HEK293 (cell line): ENCODE results near the gene CC2D1A.

Experiments used
- CTCF ChIA-PET: fragments of 350-600 bp; formaldehyde crosslinking; extraction: SDS; loops from one replicate; lab custom pipeline; 2021; ENCODE audit warnings: antibody characterized with exemption; lab: Yijun Ruan, JAX
- POLR2A ChIA-PET: fragments of 300-600 bp; formaldehyde crosslinking; extraction: SDS; loops from one replicate; lab custom pipeline; 2020; ENCODE audit warnings: antibody characterized with exemption, inconsistent platforms; lab: Yijun Ruan, JAX
- H3K27ac ChIP-seq: fragments of 200-500 bp; sonication (Bioruptor generic); 2 replicates; pipeline ENCODE4 v1.5.1; 2014; ENCODE audit warnings: low read depth, low read length, control low read depth, inconsistent platforms; ENCODE audit errors: extremely low read depth
- H3K36me3 ChIP-seq, 2 experiments: fragments of 200-500 bp in 1 of 2; sonication (Bioruptor generic) in 1 of 2; 1 replicate in 1 of 2; 2 replicates in 1 of 2; pipeline ENCODE4 v1.5.1; 2014 to 2017; ENCODE audit warnings: inconsistent platforms in 2 of 2, low read length in 2 of 2; ENCODE audit not compliant: control insufficient read depth in 2 of 2, insufficient read depth in 1 of 2
- H3K4me1 ChIP-seq: fragments of 200-500 bp; sonication (Bioruptor generic); 2 replicates; pipeline ENCODE4 v1.5.1; 2014; ENCODE audit warnings: mild to moderate bottlenecking, low read length, inconsistent platforms; ENCODE audit not compliant: control insufficient read depth, insufficient read depth
- H3K4me3 ChIP-seq: 2 replicates; pipeline ENCODE4 v1.5.1; 2011; ENCODE audit warnings: low read depth, mild to moderate bottlenecking, control low read depth, low read length, moderate library complexity
- H3K9me3 ChIP-seq: fragments of 200-500 bp; sonication (Bioruptor generic); 2 replicates; pipeline ENCODE4 v1.5.1; 2014; ENCODE audit warnings: low read depth, low read length, inconsistent platforms; ENCODE audit not compliant: control insufficient read depth, insufficient read depth
- MEIS1 ChIP-seq: sonication (generic); formaldehyde crosslinking; IDR thresholded peaks from 2 replicates; pipeline ENCODE4 v1.8.1; 2022; ENCODE audit warnings: missing genetic modification reagents, mild to moderate bottlenecking, borderline replicate concordance
- MYNN ChIP-seq: fragments of 450-650 bp; formaldehyde crosslinking; IDR thresholded peaks from 2 replicates; pipeline ENCODE4 v1.5.1; 2016; ENCODE audit warnings: missing biosample characterization, missing genetic modification characterization, borderline replicate concordance
- PRDM10 ChIP-seq: fragments of 450-650 bp; formaldehyde crosslinking; IDR thresholded peaks from 2 replicates; pipeline ENCODE4 v1.5.1; 2016; ENCODE audit warnings: missing biosample characterization, missing genetic modification characterization
- SP2 ChIP-seq: fragments of 450-650 bp; formaldehyde crosslinking; IDR thresholded peaks from 2 replicates; pipeline ENCODE4 v1.5.1; 2016; ENCODE audit warnings: missing biosample characterization, missing genetic modification characterization
- SP7 ChIP-seq: fragments of 450-650 bp; formaldehyde crosslinking; IDR thresholded peaks from 2 replicates; pipeline ENCODE4 v1.5.1; 2016; ENCODE audit warnings: missing biosample characterization, missing genetic modification characterization
- TRIM28 ChIP-seq: IDR thresholded peaks from 2 replicates; pipeline ENCODE4 v1.6.1; 2011; ENCODE audit warnings: low read length, control low read depth, borderline replicate concordance
- ZBTB20 ChIP-seq: fragments of 450-650 bp; formaldehyde crosslinking; IDR thresholded peaks from 2 replicates; pipeline ENCODE4 v1.5.1; 2016; ENCODE audit warnings: missing biosample characterization, missing genetic modification characterization
- ZNF133 ChIP-seq: fragments of 450-650 bp; formaldehyde crosslinking; IDR thresholded peaks from 2 replicates; pipeline ENCODE4 v1.5.1; 2016; ENCODE audit warnings: missing biosample characterization, missing genetic modification characterization
- ZNF155 ChIP-seq: fragments of 450-650 bp; formaldehyde crosslinking; IDR thresholded peaks from 2 replicates; pipeline ENCODE4 v1.5.1; 2016; ENCODE audit warnings: missing biosample characterization, missing genetic modification characterization
- ZNF354C ChIP-seq: fragments of 450-650 bp; formaldehyde crosslinking; IDR thresholded peaks from 2 replicates; pipeline ENCODE4 v1.5.1; 2016; ENCODE audit warnings: missing biosample characterization, missing genetic modification characterization, low read depth, borderline replicate concordance
- ZNF488 ChIP-seq: fragments of 450-650 bp; formaldehyde crosslinking; IDR thresholded peaks from 2 replicates; pipeline ENCODE4 v1.5.1; 2016; ENCODE audit warnings: missing biosample characterization, missing genetic modification characterization
- ZNF513 ChIP-seq: fragments of 450-650 bp; IDR thresholded peaks from 2 replicates; pipeline ENCODE4 v1.5.1; 2018; ENCODE audit warnings: missing biosample characterization, missing genetic modification characterization
- ZNF610 ChIP-seq: fragments of 450-650 bp; formaldehyde crosslinking; IDR thresholded peaks from 2 replicates; pipeline ENCODE4 v1.5.1; 2016; ENCODE audit warnings: missing biosample characterization, missing genetic modification characterization, borderline replicate concordance
- ZSCAN18 ChIP-seq: fragments of 450-650 bp; formaldehyde crosslinking; IDR thresholded peaks from 2 replicates; pipeline ENCODE4 v1.5.1; 2016; ENCODE audit warnings: missing biosample characterization, missing genetic modification characterization

Gene CC2D1A

GRCh38 chr19:13896227-13896626, 9.8 kb upstream of the CC2D1A start:
- no peak for TF ChIP-seq TRIM28
- TF ChIP-seq ZNF354C (tag by site-specific recombination): no peak
- no peak for TF ChIP-seq ZNF488 (tag by site-specific recombination)
- TF ChIP-seq ZNF513 (tag by site-specific recombination): no peak
- no peak for TF ChIP-seq ZNF133
- TF ChIP-seq ZSCAN18 (tag by site-specific recombination): no peak
- TF ChIP-seq ZNF610 (tag by site-specific recombination): no peak
- TF ChIP-seq, all 188 proteins: peak for 0
- ChIA-PET CTCF (no interaction called here), POLR2A (interaction anchor here (0.6 kb wide), 1 partner anchor 242 kb away, joined by 3 read pairs; no protein-coding TSS in a partner anchor)
- Histone ChIP-seq H3K4me1 (no peaks in the 10 kb centered on the region), H3K9me3 (no peaks in the 10 kb centered on the region), H3K27ac (no peak overlapping the region), H3K36me3 (no peaks in the 10 kb centered on the region; a peak in 1 of 3 replicates), H3K4me3 (no peak overlapping the region)

- H3K9me3 ChIP-seq: no peaks in the 10 kb centered on the region
- no peak overlapping the region for H3K4me3 ChIP-seq
- TF ChIP-seq ZNF155 (tag by site-specific recombination): no peak
- TF ChIP-seq ZBTB20 (tag by site-specific recombination): no peak
- TF ChIP-seq SP2: no peak
- no peak for TF ChIP-seq PRDM10
- TF ChIP-seq SP7: no peak
- TF ChIP-seq MYNN (tag by site-specific recombination): no peak
- no peak for TF ChIP-seq MEIS1 (CRISPR knock-in tag)
- no peaks in the 10 kb centered on the region; a peak in 1 of 3 replicates for H3K36me3 ChIP-seq
- H3K4me1 ChIP-seq: no peaks in the 10 kb centered on the region
- H3K27ac ChIP-seq: no peak overlapping the region
- POLR2A ChIA-PET: interaction anchor here (1.4 kb wide), 1 partner anchor 238 kb away, joined by 3 read pairs; no protein-coding TSS in a partner anchor
- CTCF ChIA-PET: interaction anchor here (1.1 to 2.1 kb wide), 2 partner anchors 15 to 19 kb away, joined by 3 to 8 read pairs; no protein-coding TSS in a partner anchor
Measured at GRCh38 chr19:13899393-13899792, 6.6 kb upstream of the CC2D1A start.
